Effector CD4-positive, alpha-beta T cell (primary cell): Measurements from ENCODE around the gene GNG14. TPM values are rescaled to one million over a fixed set of nuclear protein-coding genes. Genes with fewer than 3 reads are reported as not detected.
A peak's percentile ranks its signal among the peaks of the same experiment; 100 is the strongest.
"Not testable (repeated sequence)": the region's sequence is repeated elsewhere in the genome, so short reads cannot be mapped to it uniquely, and the experiment has no call there.

Experiments
- DNase-seq: peaks from one replicate; pipeline ENCODE4 v3.0.0-alpha.2; 2020
- total RNA-seq: gene quantifications from one replicate; lab custom pipeline; 2026; lab: John Stamatoyannopoulos, UW

Gene GNG14
- total RNA-seq: not detected

GRCh38 chr19:12687496-12688196, at the start of gene GNG14:
Gene GNG14, plus strand, starts transcription at chr19:12687998. Its CDS starts 51 bp downstream, at chr19:12688049.
- DNase-seq: no peak

GRCh38 chr19:12638611-12639182, 49.1 kb upstream of the GNG14 start:
- no peak for DNase-seq

- DNase-seq: peak; percentile 72
Observed at GRCh38 chr19:12639901-12640613, 47.7 kb upstream of the GNG14 start.

GRCh38 chr19:12641456-12641855, 46.3 kb upstream of the GNG14 start:
- no peak for DNase-seq

- DNase-seq: no peak
Observed at GRCh38 chr19:12642506-12642905, 45.3 kb upstream of the GNG14 start.

- not testable (repeated sequence) for DNase-seq
Observed at GRCh38 chr19:12643716-12644115, 44.1 kb upstream of the GNG14 start.

- DNase-seq: no peak
Observed at GRCh38 chr19:12646551-12646950, 41.2 kb upstream of the GNG14 start.

GRCh38 chr19:12647047-12647446, 40.8 kb upstream of the GNG14 start:
- no peak for DNase-seq

GRCh38 chr19:12647490-12648071, 40.2 kb upstream of the GNG14 start:
- DNase-seq: no peak

GRCh38 chr19:12648088-12648487, 39.7 kb upstream of the GNG14 start:
- DNase-seq: no peak

GRCh38 chr19:12649941-12650340, 37.9 kb upstream of the GNG14 start:
- no peak for DNase-seq

GRCh38 chr19:12652219-12652618, 35.6 kb upstream of the GNG14 start:
- no peak for DNase-seq

GRCh38 chr19:12655546-12655945, 32.3 kb upstream of the GNG14 start:
- no peak for DNase-seq

GRCh38 chr19:12656899-12657571, 30.8 kb upstream of the GNG14 start:
- DNase-seq: no peak

- DNase-seq: no peak
Observed at GRCh38 chr19:12657966-12658365, 29.8 kb upstream of the GNG14 start.

GRCh38 chr19:12660980-12661379, 26.8 kb upstream of the GNG14 start:
- no peak for DNase-seq

- no peak for DNase-seq
Observed at GRCh38 chr19:12664406-12665280, 23.2 kb upstream of the GNG14 start.

- DNase-seq: peak; percentile 36
Observed at GRCh38 chr19:12665281-12665573, 22.6 kb upstream of the GNG14 start.

- no peak for DNase-seq
Observed at GRCh38 chr19:12665671-12666264, 22.0 kb upstream of the GNG14 start.

- peak; percentile 72 for DNase-seq
Observed at GRCh38 chr19:12666265-12667048, 21.3 kb upstream of the GNG14 start, which contains the start of the genes MAN2B1 and WDR83. Gene MAN2B1, minus strand, starts transcription at chr19:12666742. Its CDS starts 41 bp downstream, at chr19:12666701. Gene WDR83, plus strand, starts transcription at chr19:12666807. Its CDS starts 2,984 bp downstream, at chr19:12669791.
